Renal pelvis (tissue), 4 donors: ENCODE measurements around the gene SMIM32. TPM values are rescaled to one million over a fixed set of nuclear protein-coding genes. Genes with fewer than 3 reads are reported as not detected.

Experiments used
- DNase-seq: peaks from one replicate; pipeline ENCODE4 v3.0.0-alpha.2; 2013
- polyA plus RNA-seq, 3 donors: library from polyadenylated mRNA; unstranded; fragments of 120-200 nt; gene quantifications; one replicate each; pipeline ENCODE4 v1.2.1, GENCODE V29; 2013; ENCODE audit not compliant: insufficient read length in 3 of 3

The SMIM32 gene
- polyA plus RNA-seq, 3 donors: 16.6 to 20.1 (median 19.8) TPM

- DNase-seq: no peak
Measured at GRCh38 chr5:136191304-136192014, 1.5 kb downstream of the SMIM32 start.

DNA sequence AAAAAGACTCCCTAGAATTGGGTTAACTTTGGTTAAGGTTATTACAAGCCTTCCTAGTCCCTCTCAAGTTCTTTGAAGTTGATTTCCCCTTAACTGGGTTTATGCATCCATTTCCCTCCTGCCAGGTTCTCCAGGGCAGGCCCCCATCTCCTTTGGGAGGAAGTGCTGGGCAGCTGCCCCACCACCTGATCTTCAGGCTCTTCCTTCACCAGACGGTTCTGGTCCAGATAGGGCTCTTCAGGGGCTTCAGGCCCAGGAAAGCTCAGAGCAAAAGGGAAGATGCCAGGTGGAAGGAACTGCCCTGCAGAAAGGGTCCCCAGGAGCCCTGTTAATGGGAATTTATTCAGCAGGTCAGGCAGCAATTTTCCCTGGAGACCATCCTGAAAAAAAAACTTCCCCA, 2.1 kb downstream of the SMIM32 start:
- DNase-seq: no peak

DNA sequence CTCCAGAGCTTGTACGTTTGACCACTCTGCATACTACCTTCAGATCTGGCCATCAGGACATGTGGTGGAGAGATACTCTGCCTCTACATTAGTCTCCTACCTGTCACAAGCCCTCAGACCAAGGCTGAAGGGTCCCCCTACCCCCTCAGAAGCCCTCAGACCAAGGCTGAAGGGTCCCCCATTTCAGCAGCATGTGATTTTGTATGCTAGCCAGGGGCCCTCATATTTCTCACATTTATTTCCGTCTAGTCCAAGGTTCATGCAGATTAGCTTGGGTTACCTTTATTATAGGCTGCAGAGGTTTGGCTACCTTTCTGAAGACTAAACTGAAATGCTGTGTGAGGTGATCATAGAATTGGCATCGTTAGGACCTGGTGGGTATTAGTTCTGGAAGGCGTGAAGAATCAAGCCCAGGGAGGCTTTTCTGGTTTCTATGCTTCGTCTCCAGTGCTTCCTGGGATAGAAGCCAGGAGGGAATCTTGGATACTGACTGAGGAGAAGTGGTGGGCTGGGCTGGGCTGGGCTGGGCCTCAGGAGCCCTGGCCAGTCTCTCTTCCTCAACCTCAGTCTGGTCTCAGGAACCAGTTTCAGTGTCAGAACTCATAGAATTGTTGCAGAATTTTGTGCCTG, 2.8 kb downstream of the SMIM32 start:
- no peak for DNase-seq

DNA sequence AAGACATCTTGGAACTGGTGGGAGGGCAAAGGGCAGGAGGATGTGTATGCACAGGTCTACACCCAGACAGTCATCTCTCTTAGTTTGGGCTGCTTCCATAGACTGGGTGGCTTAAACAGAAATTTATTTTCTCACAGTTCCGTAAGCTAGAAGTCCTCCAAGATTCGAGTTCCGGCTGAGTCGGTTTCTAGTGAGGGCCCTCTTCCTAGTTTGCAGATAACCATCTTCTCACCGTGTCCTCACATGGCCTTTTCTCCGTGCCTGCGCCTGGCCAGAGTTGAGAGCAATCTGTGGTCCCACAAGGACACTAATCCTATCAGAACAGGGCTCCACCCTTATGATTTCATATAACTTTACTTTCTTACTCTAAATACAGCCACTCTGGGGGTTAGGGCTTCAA, 4.1 kb downstream of the SMIM32 start:
- no peak for DNase-seq

DNA sequence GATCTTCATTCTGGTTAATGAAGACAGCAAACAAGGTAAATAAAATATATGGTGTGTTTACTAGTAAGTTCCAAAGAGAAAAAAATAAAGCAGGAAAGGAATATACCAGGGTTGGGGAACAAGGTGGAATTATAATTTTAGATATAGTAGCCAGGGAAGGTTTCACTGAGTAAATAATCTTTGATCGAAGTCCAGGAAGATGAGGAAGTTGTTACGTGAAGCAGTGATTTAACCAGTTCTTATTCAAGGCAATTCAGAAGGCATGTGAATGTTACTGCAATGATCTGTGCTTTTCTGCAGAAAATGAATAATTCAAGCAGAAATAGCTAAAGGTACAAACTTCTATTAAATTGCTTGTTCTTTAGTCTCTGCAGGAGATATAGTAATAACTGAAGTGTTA, 6.2 kb downstream of the SMIM32 start:
- no peak for DNase-seq

DNA sequence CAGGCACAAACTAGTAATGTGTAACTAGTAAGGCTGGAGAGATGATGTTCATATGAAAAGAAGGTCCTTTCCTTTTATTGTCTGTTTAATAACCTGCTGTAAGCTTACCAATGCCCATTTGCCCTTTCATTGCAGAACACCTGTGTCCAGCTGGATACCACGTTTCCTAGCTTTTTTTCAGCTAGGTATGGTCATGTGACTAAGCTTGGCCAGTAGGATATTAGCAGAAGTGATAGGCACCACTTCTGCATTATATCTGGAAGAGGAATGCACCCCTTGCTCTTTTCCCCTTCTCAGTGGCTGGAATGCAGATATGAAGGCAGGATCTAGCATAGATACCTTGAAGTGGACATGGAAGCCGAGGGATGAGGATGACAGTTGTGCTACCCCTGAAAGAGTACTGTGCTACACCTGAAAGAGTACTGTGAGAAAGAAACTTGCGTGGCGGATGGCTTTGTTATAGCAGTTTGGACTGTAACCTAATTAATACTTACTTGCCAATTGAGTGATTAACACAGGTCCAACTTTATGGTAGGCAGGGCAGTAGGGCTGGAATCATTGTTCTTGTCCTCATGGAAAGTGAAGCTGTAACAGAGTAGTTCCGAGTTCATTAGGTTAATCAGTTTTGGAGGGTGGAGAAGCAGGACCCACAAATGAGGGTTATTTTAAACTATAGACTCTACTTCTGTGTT, 6.8 kb downstream of the SMIM32 start:
- DNase-seq: no peak

GRCh38 chr5:136182618-136183017, 10.3 kb downstream of the SMIM32 start:
- DNase-seq: no peak

DNA sequence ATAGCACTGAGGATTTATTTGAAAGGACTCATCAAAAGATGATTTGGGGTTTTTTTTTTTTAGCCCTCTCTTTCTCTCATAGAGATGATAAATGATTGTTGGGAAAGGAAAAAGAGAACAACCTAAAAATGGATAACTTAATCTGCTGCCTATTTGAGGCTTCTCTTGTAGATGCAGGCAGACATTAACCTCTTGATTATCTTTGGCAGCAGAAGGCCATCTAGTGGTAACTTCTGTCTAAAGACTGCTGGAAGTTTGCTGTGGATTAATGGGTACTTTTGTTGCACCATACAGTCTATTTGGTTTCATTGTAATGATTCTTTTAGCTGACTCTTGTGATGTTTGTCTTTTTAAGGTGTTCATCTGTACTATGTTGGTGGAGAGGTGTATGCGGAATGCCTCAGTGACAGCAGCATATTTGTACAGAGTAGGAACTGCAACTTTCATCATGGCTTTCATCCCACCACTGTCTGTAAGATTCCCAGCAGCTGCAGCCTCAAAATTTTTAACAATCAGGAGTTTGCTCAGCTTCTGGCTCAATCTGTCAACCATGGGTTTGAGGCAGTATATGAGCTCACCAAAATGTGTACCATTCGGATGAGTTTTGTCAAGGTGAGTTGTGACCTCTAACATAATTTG, 18.8 kb downstream of the SMIM32 start:
- DNase-seq: peak; percentile 42

DNA sequence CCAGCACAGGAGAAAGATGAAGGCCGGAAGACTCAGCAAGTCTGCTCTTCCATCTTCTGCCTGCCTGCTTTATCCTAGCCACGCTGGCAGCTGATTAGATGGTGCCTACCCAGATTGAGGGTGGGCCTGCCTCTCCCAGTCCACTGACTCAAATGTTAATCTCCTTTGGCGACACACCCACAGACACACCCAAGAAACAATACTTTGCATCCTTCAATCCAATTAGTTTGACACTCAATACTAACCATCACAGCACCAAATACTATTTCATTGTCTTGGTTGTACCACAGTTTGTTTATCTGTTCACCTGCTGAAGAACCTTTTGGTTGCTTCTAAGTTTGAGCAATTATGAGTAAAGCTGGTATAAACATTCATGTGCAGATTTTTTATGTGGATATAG, 23.7 kb downstream of the SMIM32 start:
- DNase-seq: no peak

GRCh38 chr5:136166909-136167308, 26.1 kb downstream of the SMIM32 start:
- no peak for DNase-seq

DNA sequence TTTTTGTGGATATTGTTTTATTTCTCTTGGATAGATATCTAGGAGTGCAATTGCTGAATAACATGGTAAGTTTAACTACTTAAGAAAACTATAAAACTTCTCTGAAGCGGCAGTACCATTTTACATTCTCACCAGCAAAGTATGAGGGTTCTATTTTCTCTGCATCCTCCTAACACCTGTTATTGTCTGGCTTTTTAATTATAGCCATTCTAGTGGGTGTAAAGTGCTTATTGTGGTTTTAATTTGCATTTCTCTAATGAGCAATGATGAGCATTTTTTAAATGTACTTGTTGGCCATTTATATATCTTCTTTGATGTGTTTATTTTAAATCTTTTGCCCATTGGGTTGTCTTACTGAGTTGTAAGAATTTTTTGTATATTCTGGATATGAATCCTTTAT, 28.7 kb downstream of the SMIM32 start:
- DNase-seq: no peak

- no peak for DNase-seq
Measured at GRCh38 chr5:136162008-136162407, 31.0 kb downstream of the SMIM32 start.

GRCh38 chr5:136159457-136159856, 33.5 kb downstream of the SMIM32 start:
- no peak for DNase-seq

DNA sequence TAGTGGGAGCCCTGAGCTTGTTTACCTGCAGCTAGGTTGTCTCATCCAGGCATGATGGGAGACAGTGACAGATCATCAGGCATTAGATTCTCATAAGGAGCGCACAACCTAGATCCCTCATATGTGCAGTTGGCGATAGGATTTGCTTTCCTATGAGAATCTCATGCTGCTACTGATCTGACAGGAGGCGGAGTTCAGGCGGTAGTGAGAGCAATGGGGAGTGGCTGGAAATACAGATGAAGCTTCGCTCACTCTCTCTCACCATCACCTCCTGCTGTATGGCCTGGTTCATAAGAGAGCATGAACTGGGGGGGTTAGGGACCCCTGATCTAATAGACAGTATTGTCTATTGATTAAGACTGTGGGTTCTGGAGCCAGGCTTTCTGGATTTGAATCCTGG, 35.4 kb downstream of the SMIM32 start:
- DNase-seq: no peak

DNA sequence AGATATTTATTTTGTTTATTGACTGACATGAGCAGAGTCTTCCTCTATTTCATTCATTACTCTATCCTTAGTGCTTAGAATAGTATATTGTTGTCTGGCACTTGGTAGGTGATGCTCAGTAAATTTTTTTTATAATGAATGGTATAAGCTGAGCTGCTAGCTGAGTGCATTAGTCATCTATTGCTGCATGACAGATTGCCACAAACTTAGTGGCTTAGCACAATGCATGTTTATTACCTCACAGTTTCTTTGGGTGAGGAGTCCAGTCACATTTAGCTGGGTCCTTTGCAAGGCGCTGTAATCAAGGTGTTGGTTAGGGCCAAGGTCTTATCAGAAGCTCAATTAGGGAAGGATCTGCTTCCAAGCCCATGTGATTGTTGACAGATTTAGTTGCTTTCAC, 37.2 kb downstream of the SMIM32 start:
- DNase-seq: no peak

- DNase-seq: no peak
Measured at GRCh38 chr5:136155078-136155477, 37.9 kb downstream of the SMIM32 start.

DNA sequence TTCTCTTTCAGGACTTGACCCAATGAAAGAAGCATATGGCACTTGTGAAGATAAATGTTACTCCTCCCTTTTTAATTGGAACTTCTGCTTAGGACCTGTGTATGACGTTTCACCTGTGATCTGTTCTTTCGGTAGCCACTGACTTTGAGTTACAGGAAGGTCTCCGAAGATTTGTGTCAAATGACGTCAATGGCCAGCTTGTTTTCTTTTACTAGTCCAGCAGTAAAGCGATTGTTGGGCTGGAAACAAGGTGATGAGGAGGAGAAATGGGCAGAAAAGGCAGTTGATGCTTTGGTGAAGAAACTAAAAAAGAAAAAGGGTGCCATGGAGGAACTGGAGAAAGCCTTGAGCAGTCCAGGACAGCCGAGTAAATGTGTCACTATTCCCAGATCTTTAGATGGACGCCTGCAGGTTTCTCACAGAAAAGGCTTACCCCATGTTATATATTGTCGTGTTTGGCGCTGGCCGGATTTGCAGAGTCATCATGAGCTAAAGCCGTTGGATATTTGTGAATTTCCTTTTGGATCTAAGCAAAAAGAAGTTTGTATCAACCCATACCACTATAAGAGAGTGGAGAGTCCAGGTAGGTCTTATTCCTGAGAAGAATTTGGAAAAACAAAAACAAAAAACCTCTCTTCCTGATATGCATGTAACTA, 39.3 kb downstream of the SMIM32 start:
- no peak for DNase-seq

- DNase-seq: no peak
Measured at GRCh38 chr5:136149891-136150290, 43.1 kb downstream of the SMIM32 start.

- DNase-seq: no peak
Measured at GRCh38 chr5:136147632-136148031, 45.3 kb downstream of the SMIM32 start.

DNA sequence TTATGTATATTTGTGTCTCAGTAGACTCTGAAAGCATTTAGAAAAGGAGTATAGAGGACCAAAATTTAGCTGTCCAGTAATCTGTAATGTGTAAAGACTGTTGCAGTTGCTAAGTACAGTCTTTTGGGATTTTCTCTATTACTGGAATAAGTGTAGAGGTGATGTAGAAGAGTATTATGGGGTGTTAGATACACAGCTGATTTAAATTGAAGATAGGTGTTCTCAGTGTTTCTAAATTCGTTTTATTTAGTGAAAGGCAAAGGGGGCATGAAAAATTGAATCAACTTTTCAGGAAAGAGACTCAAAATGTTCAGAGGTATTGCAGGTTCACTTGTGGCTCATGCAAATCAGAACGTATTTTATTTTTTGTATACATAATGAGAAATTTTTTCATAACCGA, 46.8 kb downstream of the SMIM32 start:
- DNase-seq: no peak

GRCh38 chr5:136145030-136145429, 47.9 kb downstream of the SMIM32 start:
- DNase-seq: no peak

- DNase-seq: no peak
Measured at GRCh38 chr5:136143763-136144162, 49.2 kb downstream of the SMIM32 start.
